Vagina (tissue), 2 donors: ENCODE measurements around the gene TECPR1. TPM values are rescaled to one million over a fixed set of nuclear protein-coding genes. Genes with fewer than 3 reads are reported as not detected.

Experiments used
- DNase-seq, 2 donors: peaks; one replicate each; pipeline ENCODE4 v3.0.0-alpha.2; 2017; ENCODE audit errors: extremely low spot score in 2 of 2
- H3K27ac ChIP-seq: fragments of 200-600 bp; sonication (generic); one replicate; pipeline ENCODE4 v1.5.1; 2019
- H3K27me3 ChIP-seq: fragments of 200-600 bp; sonication (generic); one replicate; pipeline ENCODE4 v1.5.1; 2019
- H3K36me3 ChIP-seq, 2 donors: fragments of 200-600 bp; sonication (generic); one replicate each; pipeline ENCODE4 v1.5.1; 2017 to 2019
- H3K4me1 ChIP-seq: fragments of 200-600 bp; sonication (generic); one replicate; pipeline ENCODE4 v1.5.1; 2019
- H3K4me3 ChIP-seq, 2 donors: fragments of 200-600 bp; sonication (generic); 1 replicate in 1 of 2; 2 replicates in 1 of 2; pipeline ENCODE4 v1.5.1; 2016 to 2019
- H3K9me3 ChIP-seq: fragments of 200-600 bp; sonication (generic); one replicate; pipeline ENCODE4 v1.5.1; 2019
- CTCF ChIP-seq, 3 experiments: fragments of 450-650 bp in 2 of 3; fragments of 200-600 bp in 1 of 3; sonication (generic) in 1 of 3; IDR thresholded peaks; one replicate each; pipeline ENCODE4 v1.5.1; 2017 to 2019; ENCODE audit warnings: antibody characterized with exemption in 3 of 3, mild to moderate bottlenecking in 2 of 3, moderate library complexity in 2 of 3
- POLR2A ChIP-seq, 2 donors: fragments of 450-650 bp; IDR thresholded peaks; one replicate each; pipeline ENCODE4 v1.6.1; 2017; ENCODE audit warnings: antibody characterized with exemption in 2 of 2, mild to moderate bottlenecking in 2 of 2, moderate library complexity in 2 of 2
- POLR2AphosphoS5 ChIP-seq, 2 donors: sonication (generic); formaldehyde crosslinking; IDR thresholded peaks; one replicate each; pipeline ENCODE4 v1.9.0; 2017; ENCODE audit warnings: antibody characterized with exemption in 2 of 2, mild to moderate bottlenecking in 2 of 2, low read depth in 1 of 2; ENCODE audit not compliant: insufficient read depth in 1 of 2
- intact Hi-C: fragments of 100-400 bp; cut with DNase I; formaldehyde crosslinking; loops from one replicate; pipeline ENCODE4 v1.15.1; 2023
- total RNA-seq: library from RNA; depleted of rRNA; stranded (reverse); fragments of >200 nt; gene quantifications from one replicate; pipeline ENCODE4 v1.2.3, GENCODE V29; 2016

The TECPR1 gene
- total RNA-seq, 1 donor from 2014 or later: 19.6 TPM

GRCh38 chr7:98276241-98276761 is 24.3 kb upstream of the TECPR1 start:
- intact Hi-C loops: no loop called here
- DNase-seq: no peak
- Histone ChIP-seq H3K4me1 (peaks cover 8% of the 10 kb centered on the region), H3K27ac (peak overlapping the region; percentile 57), H3K36me3 (no peaks in the 10 kb centered on the region), H3K9me3 (no peaks in the 10 kb centered on the region), H3K27me3 (no peaks in the 10 kb centered on the region), H3K4me3 (no peak overlapping the region)
- no peak for TF ChIP-seq POLR2AphosphoS5 (IDR thresholded peaks at IDR 0.05; ENCODE audit: insufficient read depth in 1 of 2, low read depth in 1 of 2)
- no peak for TF ChIP-seq POLR2A (IDR thresholded peaks at IDR 0.05)
- TF ChIP-seq CTCF (IDR thresholded peaks at IDR 0.05): no peak

GRCh38 chr7:98267303-98267702 is 15.3 kb upstream of the TECPR1 start:
- H3K9me3 ChIP-seq: no peaks in the 10 kb centered on the region
- H3K27me3 ChIP-seq: no peaks in the 10 kb centered on the region
- H3K36me3 ChIP-seq: no peaks in the 10 kb centered on the region
- intact Hi-C loops: no loop called here
- H3K4me1 ChIP-seq: no peaks in the 10 kb centered on the region
- no peak overlapping the region for H3K4me3 ChIP-seq
- no peak for DNase-seq
- no peak overlapping the region for H3K27ac ChIP-seq
- TF ChIP-seq POLR2A (IDR thresholded peaks at IDR 0.05) (no peak), POLR2AphosphoS5 (IDR thresholded peaks at IDR 0.05; ENCODE audit: insufficient read depth in 1 of 2, low read depth in 1 of 2) (no peak), CTCF (IDR thresholded peaks at IDR 0.05) (no peak)

- TF ChIP-seq POLR2AphosphoS5 (IDR thresholded peaks at IDR 0.05; ENCODE audit: insufficient read depth in 1 of 2, low read depth in 1 of 2): no peak
- TF ChIP-seq POLR2A (IDR thresholded peaks at IDR 0.05): no peak
- TF ChIP-seq CTCF (IDR thresholded peaks at IDR 0.05): no peak
- Histone ChIP-seq H3K36me3 (no peaks in the 10 kb centered on the region), H3K4me3 (no peak overlapping the region), H3K27ac (no peak overlapping the region), H3K27me3 (no peaks in the 10 kb centered on the region), H3K4me1 (no peaks in the 10 kb centered on the region), H3K9me3 (no peaks in the 10 kb centered on the region)
- DNase-seq: no peak
- intact Hi-C loops: no loop called here
Observed at GRCh38 chr7:98266840-98267239, 14.8 kb upstream of the TECPR1 start.

GRCh38 chr7:98265841-98266271 is 13.8 kb upstream of the TECPR1 start:
- no peaks in the 10 kb centered on the region for H3K36me3 ChIP-seq
- TF ChIP-seq CTCF (IDR thresholded peaks at IDR 0.05) (no peak), POLR2AphosphoS5 (IDR thresholded peaks at IDR 0.05; ENCODE audit: insufficient read depth in 1 of 2, low read depth in 1 of 2) (no peak), POLR2A (IDR thresholded peaks at IDR 0.05) (no peak)

GRCh38 chr7:98257701-98258100 is 5.7 kb upstream of the TECPR1 start:
- no peaks in the 10 kb centered on the region for H3K9me3 ChIP-seq
- H3K27ac ChIP-seq: no peak overlapping the region
- H3K36me3 ChIP-seq: no peaks in the 10 kb centered on the region
- no peaks in the 10 kb centered on the region for H3K27me3 ChIP-seq
- DNase-seq: no peak
- TF ChIP-seq CTCF (IDR thresholded peaks at IDR 0.05) (no peak), POLR2A (IDR thresholded peaks at IDR 0.05) (no peak), POLR2AphosphoS5 (IDR thresholded peaks at IDR 0.05; ENCODE audit: insufficient read depth in 1 of 2, low read depth in 1 of 2) (no peak)
- peaks cover 8% of the 10 kb centered on the region for H3K4me1 ChIP-seq
- intact Hi-C loops: no loop called here
- H3K4me3 ChIP-seq: no peak overlapping the region

More at GRCh38 chr7:98265841-98266271, 13.8 kb upstream of the TECPR1 start:
- intact Hi-C loops: no loop called here
- Histone ChIP-seq H3K9me3 (no peaks in the 10 kb centered on the region), H3K4me1 (no peaks in the 10 kb centered on the region), H3K27ac (no peak overlapping the region), H3K4me3 (no peak overlapping the region), H3K27me3 (no peaks in the 10 kb centered on the region)
- no peak for DNase-seq
